ENCODE measurements around the gene NRIP1.

The NRIP1 gene

GRCh38 chr21:15009837-15010363, 54.9 kb downstream of the NRIP1 start:
- in situ Hi-C loops (cut with HindIII; ENCODE audit: low sequenced_read_pairs), result loop anchor here (5.0 kb wide), 1 partner anchor 47 kb away; no protein-coding TSS in a partner anchor

- in situ Hi-C loops (cut with HindIII; ENCODE audit: low sequenced_read_pairs), result no loop called here
These were observed 57.0 kb downstream of the NRIP1 start for GRCh38 chr21:15007716-15008296.

DNA sequence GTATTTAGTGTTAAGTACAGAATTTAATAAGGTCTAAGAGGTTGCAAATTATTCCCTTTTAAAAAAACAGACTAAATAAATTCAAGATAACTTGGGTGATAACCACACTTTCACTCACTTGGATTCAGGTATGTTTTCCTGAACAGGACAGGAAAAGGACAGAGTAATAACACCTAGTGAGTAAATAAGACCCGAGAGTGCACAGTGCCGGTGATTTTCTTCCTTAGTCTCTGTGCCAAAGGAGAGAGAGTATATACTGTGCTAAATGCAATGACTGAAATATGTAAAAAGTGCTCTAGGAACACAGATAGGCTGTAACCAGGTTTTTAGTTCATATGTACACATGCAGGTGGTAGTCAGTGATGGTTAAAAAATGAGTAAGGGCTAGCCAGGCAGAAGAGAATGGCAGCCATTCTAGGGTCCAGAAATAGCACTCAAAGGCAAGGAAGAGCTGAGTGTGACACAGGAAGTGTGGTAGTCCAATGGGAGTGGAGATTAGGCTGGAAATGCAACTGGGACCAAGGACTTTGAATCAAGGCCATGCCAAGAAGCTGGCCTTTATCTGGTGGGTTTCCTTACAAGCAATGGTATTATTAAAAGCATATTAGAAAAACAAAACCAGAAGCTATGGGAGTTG, 58.1 kb downstream of the NRIP1 start:
- in situ Hi-C loops (cut with HindIII; ENCODE audit: low sequenced_read_pairs), result no loop called here

DNA sequence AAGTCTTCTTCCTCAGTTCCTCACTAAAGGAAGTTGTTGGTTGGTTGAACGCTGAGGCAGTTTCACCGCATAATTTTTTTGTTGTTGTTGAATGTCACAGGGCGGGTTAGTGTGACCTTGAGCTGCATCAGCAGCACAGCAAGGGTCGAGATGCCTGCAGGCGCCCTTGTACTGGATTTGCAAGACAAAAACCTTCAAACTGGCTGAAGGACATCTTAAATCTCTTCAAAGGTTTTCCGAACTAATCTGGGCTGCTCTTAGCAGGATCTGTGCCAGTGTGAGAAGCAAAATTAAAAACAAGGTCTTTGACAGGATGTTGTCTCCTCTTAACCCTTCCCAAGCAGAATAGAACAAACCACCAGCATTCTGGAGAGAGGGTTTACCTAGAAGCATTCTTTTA, 59.4 kb downstream of the NRIP1 start:
- in situ Hi-C loops (cut with HindIII; ENCODE audit: low sequenced_read_pairs), result no loop called here

GRCh38 chr21:15004721-15005370, 60.0 kb downstream of the NRIP1 start:
- in situ Hi-C loops (cut with HindIII; ENCODE audit: low sequenced_read_pairs), result no loop called here

- in situ Hi-C loops (cut with HindIII; ENCODE audit: low sequenced_read_pairs), result no loop called here
These were observed 61.2 kb downstream of the NRIP1 start for GRCh38 chr21:15003463-15004135.

DNA sequence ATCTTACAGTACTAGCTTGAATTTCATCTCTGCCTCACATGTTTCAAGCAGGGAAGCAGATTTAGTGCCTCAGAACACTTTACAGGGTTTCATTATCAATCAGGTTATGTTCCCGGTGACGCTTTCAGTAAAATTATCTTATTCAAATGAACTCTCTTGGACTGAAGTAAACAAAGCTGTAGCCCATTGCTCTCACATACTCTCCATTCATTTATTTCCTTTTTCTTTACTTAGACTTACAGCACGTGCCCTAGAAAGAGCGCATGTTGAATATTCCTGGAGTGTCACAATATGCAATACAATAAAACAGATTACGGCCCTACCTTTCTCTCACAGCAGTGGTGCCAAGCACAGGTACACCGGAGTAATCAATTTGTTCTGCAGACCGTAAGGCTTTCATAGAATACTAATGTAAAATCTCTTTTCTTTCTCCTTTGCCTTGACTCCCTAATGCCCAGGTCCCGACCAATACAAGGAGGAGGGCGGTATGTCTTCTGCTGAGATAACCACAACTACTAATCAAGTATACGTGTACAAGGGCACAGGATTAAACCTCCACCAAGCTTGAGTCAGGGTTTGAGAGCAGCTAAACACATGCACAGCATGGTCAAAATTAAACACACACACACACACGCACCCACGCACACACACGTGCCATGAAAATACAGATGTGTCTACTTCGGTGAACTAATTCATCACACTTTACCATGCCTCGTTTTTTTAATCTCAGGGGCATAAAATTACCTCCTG, 62.8 kb downstream of the NRIP1 start:
- in situ Hi-C loops (cut with HindIII; ENCODE audit: low sequenced_read_pairs), result no loop called here

GRCh38 chr21:15001113-15001512, 63.7 kb downstream of the NRIP1 start:
- in situ Hi-C loops (cut with HindIII; ENCODE audit: low sequenced_read_pairs), result no loop called here

- in situ Hi-C loops (cut with HindIII; ENCODE audit: low sequenced_read_pairs), result no loop called here
These were observed 64.7 kb downstream of the NRIP1 start for GRCh38 chr21:15000081-15000480.

DNA sequence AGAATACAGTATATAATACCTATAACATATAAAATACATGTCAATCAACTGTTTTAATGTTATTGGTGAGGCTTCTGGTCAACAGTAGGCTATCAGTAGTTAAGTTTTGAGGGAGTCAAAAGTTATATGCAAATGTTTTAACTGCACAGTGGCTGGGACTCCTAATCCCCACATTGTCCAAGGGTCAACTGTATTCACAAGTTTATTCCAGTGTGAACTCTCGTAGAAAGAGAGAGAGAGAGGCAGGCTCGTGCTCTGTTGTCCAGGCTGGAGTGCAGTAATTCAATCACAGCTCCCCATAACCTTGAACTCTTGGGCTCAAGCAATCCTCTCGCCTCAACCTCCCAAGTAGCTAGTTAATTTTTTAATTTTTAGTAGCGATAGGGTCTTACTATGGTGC, 66.0 kb downstream of the NRIP1 start:
- in situ Hi-C loops (cut with HindIII; ENCODE audit: low sequenced_read_pairs), result no loop called here

GRCh38 chr21:14998336-14998735, 66.5 kb downstream of the NRIP1 start:
- in situ Hi-C loops (cut with HindIII; ENCODE audit: low sequenced_read_pairs), result no loop called here

GRCh38 chr21:14995695-14996490, 68.9 kb downstream of the NRIP1 start:
- in situ Hi-C loops (cut with HindIII; ENCODE audit: low sequenced_read_pairs), result no loop called here

GRCh38 chr21:14995226-14995625, 69.6 kb downstream of the NRIP1 start:
- in situ Hi-C loops (cut with HindIII; ENCODE audit: low sequenced_read_pairs), result no loop called here

- in situ Hi-C loops (cut with HindIII; ENCODE audit: low sequenced_read_pairs), result no loop called here
These were observed 71.7 kb downstream of the NRIP1 start for GRCh38 chr21:14993115-14993514.

GRCh38 chr21:14991957-14992356, 72.8 kb downstream of the NRIP1 start:
- in situ Hi-C loops (cut with HindIII; ENCODE audit: low sequenced_read_pairs), result no loop called here

GRCh38 chr21:14989359-14989758, 75.4 kb downstream of the NRIP1 start:
- in situ Hi-C loops (cut with HindIII; ENCODE audit: low sequenced_read_pairs), result no loop called here

DNA sequence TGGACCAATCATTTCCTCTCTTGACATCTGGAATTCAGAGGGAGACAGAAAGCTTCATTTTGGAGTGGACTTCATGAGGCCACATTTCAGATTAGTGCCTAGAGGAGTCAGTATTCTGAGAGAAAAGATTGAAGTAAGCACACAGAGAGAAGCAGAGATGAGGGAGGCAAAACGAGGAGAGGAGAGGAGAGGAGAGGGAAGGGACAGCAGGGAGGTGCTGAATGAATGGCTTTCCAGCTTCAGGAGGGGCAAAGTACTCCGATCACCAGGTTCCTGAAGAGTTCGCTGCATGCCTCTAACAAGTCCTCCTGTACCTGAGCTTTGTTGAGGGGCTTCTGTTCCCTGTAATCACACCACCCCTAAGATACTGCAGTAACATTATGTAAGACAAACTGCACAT, 76.0 kb downstream of the NRIP1 start:
- in situ Hi-C loops (cut with HindIII; ENCODE audit: low sequenced_read_pairs), result no loop called here

DNA sequence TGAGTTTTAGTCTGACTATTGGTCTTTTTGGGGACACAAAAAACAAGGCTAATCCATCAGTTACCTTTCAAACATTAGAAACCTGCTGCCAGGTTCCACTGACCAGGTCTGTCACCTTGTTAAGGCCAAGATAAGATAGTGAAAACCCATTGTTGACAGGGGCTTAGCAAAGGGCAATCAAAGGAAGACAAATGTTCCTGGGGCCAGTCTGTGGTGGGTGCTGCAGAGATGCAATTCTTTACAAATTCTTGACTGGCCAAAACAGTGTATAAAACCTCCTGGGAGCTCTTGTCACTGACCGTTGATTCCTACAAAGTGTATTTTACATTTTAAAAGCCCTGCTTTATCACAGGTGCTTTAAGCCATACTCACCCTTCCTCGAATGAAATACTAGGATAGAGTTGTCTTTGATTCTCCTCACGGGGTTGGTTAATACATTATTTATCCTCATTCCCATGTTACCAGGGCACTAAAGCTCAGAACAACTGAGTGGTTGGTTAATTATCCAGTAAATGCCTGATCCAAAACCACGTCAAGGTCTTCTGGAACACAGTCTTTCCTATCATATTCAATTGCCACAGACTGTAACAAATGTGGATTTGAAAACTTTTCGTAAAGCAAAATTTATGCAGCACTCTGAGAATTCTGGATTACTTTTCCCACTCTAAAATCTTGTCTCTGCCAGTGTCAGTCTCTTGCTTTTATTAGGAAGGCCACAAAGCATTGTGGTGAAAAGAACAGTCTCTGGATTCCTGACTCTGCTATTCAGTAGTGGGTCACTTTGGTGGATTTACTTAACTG, 77.2 kb downstream of the NRIP1 start:
- in situ Hi-C loops (cut with HindIII; ENCODE audit: low sequenced_read_pairs), result no loop called here

- in situ Hi-C loops (cut with HindIII; ENCODE audit: low sequenced_read_pairs), result no loop called here
These were observed 79.5 kb downstream of the NRIP1 start for GRCh38 chr21:14985306-14985705.
